ENCODE results near the gene ATMIN.

Gene ATMIN

DNA sequence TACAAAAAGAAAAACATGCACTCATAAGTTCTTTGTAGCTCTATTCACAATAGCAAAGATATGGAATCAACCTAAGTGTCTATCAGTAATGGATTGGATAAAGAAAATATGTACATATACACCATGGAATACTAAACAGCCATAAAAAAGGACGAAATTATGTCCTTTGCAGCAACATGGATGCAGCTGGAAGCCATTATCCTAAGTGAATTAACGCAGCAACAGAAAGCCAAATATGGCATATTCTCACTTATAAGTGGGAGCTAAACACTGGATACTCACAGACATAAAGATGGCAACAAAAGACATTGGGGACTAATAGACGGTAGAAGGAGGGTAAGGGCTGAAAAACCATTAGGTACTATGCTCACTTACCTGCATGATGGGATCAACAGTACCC is 34.8 kb upstream of the ATMIN start:
- TF ChIP-seq GATA3 (IDR thresholded peaks at IDR 0.05; ENCODE audit: low read depth, low read length) (no peak), GATA2 (IDR thresholded peaks at IDR 0.05; ENCODE audit: low read depth, low read length) (no peak)

- TF ChIP-seq GATA2 (IDR thresholded peaks at IDR 0.05; ENCODE audit: low read depth, low read length), result no peak
- no peak for TF ChIP-seq GATA3 (IDR thresholded peaks at IDR 0.05; ENCODE audit: low read depth, low read length)
Observed at GRCh38 chr16:81001330-81001729, 34.3 kb upstream of the ATMIN start.

GRCh38 chr16:81003064-81003463 is 32.6 kb upstream of the ATMIN start:
- TF ChIP-seq GATA3 (IDR thresholded peaks at IDR 0.05; ENCODE audit: low read depth, low read length) (no peak), GATA2 (IDR thresholded peaks at IDR 0.05; ENCODE audit: low read depth, low read length) (no peak)

DNA sequence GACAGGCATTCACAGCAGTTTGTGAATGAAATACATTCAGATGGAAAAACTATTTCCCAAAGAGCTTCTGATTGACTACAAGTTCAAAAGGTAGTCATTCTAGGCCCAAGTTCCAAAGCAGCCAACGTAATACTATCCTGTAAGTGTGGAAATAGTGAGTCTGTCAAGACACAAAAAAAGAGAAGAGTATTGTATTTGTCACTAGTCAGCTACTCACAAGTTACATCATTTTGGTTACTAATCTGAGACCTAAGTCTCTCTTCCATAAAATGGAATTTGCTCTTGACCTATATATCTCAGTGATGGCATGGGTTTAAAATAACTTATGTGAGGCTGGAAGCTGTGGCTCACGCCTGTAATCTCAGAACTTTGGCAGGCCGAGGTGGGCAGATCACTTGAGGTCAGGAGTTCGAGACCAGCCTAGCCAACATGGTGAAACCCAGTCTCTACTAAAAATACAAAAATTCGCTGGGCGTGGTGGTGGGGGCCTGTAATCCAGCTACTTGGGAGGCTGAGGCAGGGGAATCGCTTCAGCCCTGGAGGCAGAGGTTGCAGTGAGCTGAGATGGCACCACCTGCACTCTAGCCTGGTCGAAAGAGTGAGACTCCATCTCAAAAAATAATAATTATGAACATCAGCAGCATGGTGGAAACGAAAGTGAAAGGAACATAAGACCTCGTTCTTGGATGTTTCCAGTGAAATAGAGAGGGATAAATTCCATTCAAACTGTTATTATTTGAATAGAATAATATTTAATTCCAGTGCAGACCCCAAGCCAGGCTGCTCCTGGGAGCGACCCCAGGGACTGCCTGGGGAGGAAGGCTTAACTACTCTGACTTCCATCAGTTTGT is 31.8 kb upstream of the ATMIN start:
- TF ChIP-seq GATA2 (IDR thresholded peaks at IDR 0.05; ENCODE audit: low read depth, low read length) (no peak), GATA3 (IDR thresholded peaks at IDR 0.05; ENCODE audit: low read depth, low read length) (no peak)

DNA sequence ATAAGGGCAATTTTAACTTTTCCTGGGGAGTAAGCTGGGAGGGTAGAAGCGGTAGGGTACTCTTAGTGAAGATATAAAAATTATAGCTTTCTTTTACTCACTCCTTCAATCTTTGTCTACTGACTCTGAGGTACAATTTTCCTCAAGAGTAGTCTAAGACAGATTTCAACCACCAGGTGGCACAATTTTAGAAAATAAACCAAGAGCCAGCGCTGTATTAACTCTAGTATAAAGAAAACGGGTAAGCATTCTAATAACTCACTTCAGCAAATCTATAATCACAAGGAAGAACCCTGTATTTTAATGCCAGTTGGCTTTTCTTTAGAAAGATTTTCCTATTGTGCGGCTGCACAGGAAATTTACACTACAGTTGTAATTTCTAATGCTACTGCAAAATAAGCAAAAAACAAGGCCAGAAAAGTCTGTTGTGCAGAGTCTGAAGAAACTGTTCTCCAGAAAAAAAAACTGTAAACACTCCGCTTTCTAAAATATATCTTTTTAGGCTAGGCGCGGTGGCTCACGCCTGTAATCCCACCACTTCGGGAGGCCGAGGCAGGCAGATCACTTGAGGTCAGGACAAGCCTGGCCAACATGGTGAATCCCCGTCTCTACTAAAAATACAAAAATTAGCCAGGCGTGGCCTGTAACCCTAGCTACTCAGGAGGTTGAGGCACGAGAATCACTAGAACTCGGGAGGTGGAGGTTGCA is 30.8 kb upstream of the ATMIN start:
- TF ChIP-seq GATA3 (IDR thresholded peaks at IDR 0.05; ENCODE audit: low read depth, low read length), result no peak
- TF ChIP-seq GATA2 (IDR thresholded peaks at IDR 0.05; ENCODE audit: low read depth, low read length), result no peak

DNA sequence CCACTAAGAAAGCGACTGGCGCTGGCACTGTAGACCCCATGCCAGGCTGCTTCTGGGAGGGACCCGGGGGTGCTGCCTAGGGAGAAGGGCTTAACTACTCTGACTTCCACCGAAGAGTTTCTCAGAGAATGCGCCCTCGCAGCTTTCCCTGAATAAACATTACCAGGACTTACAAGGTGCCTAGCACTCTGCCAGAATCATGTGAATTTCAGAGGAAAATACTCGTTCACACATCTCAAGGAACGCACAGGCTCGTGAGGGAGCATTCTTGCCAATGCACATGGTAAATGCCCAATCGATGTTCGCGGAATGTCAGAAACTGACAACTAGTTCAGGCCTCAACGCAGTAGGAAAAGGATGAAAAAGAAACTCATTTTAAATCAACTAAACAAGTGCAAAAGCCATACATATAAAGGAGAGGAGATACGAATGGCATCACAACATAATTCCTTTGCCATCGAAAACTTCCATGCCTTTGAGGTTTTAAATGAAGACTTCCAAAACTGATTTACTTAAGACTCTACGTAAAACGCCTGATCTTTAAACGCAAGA is 30.0 kb upstream of the ATMIN start:
- TF ChIP-seq GATA3 (IDR thresholded peaks at IDR 0.05; ENCODE audit: low read depth, low read length) (no peak), GATA2 (IDR thresholded peaks at IDR 0.05; ENCODE audit: low read depth, low read length) (no peak)

GRCh38 chr16:81006211-81006812 is 29.3 kb upstream of the ATMIN start:
- TF ChIP-seq GATA3 (IDR thresholded peaks at IDR 0.05; ENCODE audit: low read depth, low read length) (no peak), GATA2 (IDR thresholded peaks at IDR 0.05; ENCODE audit: low read depth, low read length) (no peak)

DNA sequence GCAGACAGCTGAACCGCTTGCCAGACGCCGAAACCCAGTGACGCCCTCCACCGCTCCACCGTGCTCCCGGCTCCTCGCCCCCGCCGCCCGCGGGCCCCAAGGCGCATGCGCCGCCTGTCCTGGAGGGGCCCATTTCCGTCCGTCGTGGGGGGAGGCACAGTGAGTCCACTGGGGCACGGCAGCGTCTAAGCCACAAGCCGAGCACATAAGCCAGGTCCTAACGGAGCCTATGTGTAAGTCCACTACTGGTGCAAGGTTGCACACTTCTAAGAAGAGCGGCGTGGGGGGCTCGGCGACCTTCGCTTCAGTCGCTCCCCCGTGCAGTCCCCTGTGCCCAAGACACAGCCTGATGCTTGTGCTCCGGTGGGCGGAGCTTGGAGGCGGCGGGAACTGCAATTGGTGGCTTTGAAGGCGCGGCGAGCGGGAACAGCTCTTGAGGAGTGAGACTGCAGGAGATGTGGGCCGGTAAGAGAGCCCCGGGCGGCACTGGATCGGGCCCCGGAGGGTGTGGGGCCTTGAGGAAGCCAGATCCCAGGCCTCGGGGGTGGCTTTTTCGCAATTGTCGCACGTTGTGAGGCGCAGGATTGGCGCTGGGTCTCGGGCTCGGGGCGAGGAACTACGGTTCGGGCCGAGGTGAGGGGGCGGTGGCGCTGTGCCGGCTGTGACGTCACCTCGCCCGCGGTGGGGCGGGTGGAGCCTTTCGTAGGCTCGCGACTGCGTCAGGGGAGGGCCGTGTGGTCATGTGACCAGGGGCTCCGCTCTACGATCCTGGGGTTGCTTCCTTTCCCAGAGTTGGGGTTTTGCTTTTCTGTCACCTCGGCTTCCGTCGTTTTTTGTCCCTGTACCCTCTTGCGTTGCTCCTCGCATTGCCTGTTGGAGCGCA is 28.6 kb upstream of the ATMIN start, which contains the start of the genes CENPN and CMC2:
Gene CENPN, plus strand, starts transcription at position 402 of the 883 bp plus-strand sequence. CDS start 4,726 bp downstream, outside the sequence.
Gene CMC2, minus strand, starts transcription at position 73 of the 883 bp plus-strand sequence. CDS start 9,491 bp downstream, outside the sequence.
- TF ChIP-seq GATA3 (IDR thresholded peaks at IDR 0.05; ENCODE audit: low read depth, low read length) (no peak), GATA2 (IDR thresholded peaks at IDR 0.05; ENCODE audit: low read depth, low read length) (no peak)

- TF ChIP-seq GATA3 (IDR thresholded peaks at IDR 0.05; ENCODE audit: low read depth, low read length), result no peak
- TF ChIP-seq GATA2 (IDR thresholded peaks at IDR 0.05; ENCODE audit: low read depth, low read length), result no peak
Observed at GRCh38 chr16:81008505-81008789, 27.2 kb upstream of the ATMIN start.

- TF ChIP-seq GATA3 (IDR thresholded peaks at IDR 0.05; ENCODE audit: low read depth, low read length), result no peak
- no peak for TF ChIP-seq GATA2 (IDR thresholded peaks at IDR 0.05; ENCODE audit: low read depth, low read length)
Observed at GRCh38 chr16:81012974-81013373, 22.7 kb upstream of the ATMIN start.

GRCh38 chr16:81014672-81015071 is 21.0 kb upstream of the ATMIN start:
- TF ChIP-seq GATA2 (IDR thresholded peaks at IDR 0.05; ENCODE audit: low read depth, low read length), result no peak

- no peak for TF ChIP-seq GATA3 (IDR thresholded peaks at IDR 0.05; ENCODE audit: low read depth, low read length)
- no peak for TF ChIP-seq GATA2 (IDR thresholded peaks at IDR 0.05; ENCODE audit: low read depth, low read length)
Observed at GRCh38 chr16:81018496-81018895, 17.1 kb upstream of the ATMIN start.

DNA sequence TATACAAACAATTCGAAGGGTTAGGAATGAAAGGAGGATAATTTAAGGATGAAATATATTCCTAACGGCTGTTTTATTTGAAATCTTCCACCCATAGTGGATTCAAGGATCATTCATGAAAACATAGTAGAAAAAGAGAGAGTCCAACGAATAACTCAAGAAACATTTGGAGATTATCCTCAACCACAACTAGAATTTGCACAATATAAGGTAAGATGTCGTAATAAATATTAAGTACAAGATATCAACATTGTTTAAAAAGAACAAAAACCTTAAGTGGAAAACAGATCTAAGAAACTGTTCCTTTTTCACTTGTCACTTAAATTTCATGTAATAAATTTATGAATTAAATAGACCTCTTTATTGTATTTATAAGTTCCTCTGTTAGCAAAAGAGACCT is 9.2 kb upstream of the ATMIN start:
- no peak for TF ChIP-seq GATA3 (IDR thresholded peaks at IDR 0.05; ENCODE audit: low read depth, low read length)
